Amniotic epithelial cell (primary cell): ENCODE data around the gene MAP2K2.

ENCODE experiments used
- DNase-seq: peaks from one replicate; pipeline ENCODE4 v3.0.0-alpha.2; 2010; ENCODE audit warnings: low read depth

Gene MAP2K2

GRCh38 chr19:4060621-4061177 is 63.2 kb downstream of the MAP2K2 start:
- DNase-seq: no peak

- DNase-seq: peak; percentile 73
Observed at GRCh38 chr19:4059891-4060620, 63.9 kb downstream of the MAP2K2 start.

GRCh38 chr19:4059453-4059871 is 64.5 kb downstream of the MAP2K2 start:
- no peak for DNase-seq

- DNase-seq: no peak
Observed at GRCh38 chr19:4058693-4059452, 65.0 kb downstream of the MAP2K2 start.

GRCh38 chr19:4057931-4058692 is 65.8 kb downstream of the MAP2K2 start:
- peak; percentile 87 for DNase-seq

GRCh38 chr19:4055209-4055552 is 68.7 kb downstream of the MAP2K2 start:
- no peak for DNase-seq

GRCh38 chr19:4054441-4055208 is 69.3 kb downstream of the MAP2K2 start:
- no peak for DNase-seq

- no peak for DNase-seq
Observed at GRCh38 chr19:4053423-4054324, 70.2 kb downstream of the MAP2K2 start.

- no peak for DNase-seq
Observed at GRCh38 chr19:4052993-4053422, 70.9 kb downstream of the MAP2K2 start.

- DNase-seq: peak; percentile 52
Observed at GRCh38 chr19:4052114-4052992, 71.6 kb downstream of the MAP2K2 start.

GRCh38 chr19:4051175-4052101 is 72.5 kb downstream of the MAP2K2 start:
- peak; percentile 74 for DNase-seq

- DNase-seq: no peak
Observed at GRCh38 chr19:4049432-4049831, 74.5 kb downstream of the MAP2K2 start.

- no peak for DNase-seq
Observed at GRCh38 chr19:4046946-4047683, 76.8 kb downstream of the MAP2K2 start.

- DNase-seq: no peak
Observed at GRCh38 chr19:4046362-4046691, 77.6 kb downstream of the MAP2K2 start.

GRCh38 chr19:4045597-4046361 is 78.1 kb downstream of the MAP2K2 start:
- no peak for DNase-seq

GRCh38 chr19:4044990-4045465 is 78.9 kb downstream of the MAP2K2 start:
- DNase-seq: no peak
